Activated CD8-positive, alpha-beta memory T cell treated with anti-CD3 and anti-CD28 coated beads for 36 hours (primary cell): ENCODE results near the gene TMEM170B. TPM values are rescaled to one million over a fixed set of nuclear protein-coding genes. Genes with fewer than 3 reads are reported as not detected.

ENCODE experiments used
- CTCF ChIA-PET: fragments of 350-600 bp; sonication (Branson Sonifier 250); formaldehyde crosslinking; loops from one replicate; lab custom pipeline; 2021; ENCODE audit warnings: antibody characterized with exemption; lab: Charles Lee
- POLR2A ChIA-PET: fragments of 350-600 bp; sonication (Branson Sonifier 250); formaldehyde crosslinking; loops from one replicate; lab custom pipeline; 2021; ENCODE audit warnings: antibody characterized with exemption; lab: Charles Lee
- total RNA-seq, 2 experiments: library from RNA; stranded (reverse); gene quantifications; one replicate each; pipeline ENCODE4 v1.2.3, GENCODE V29; 2021

Gene TMEM170B, protein sequence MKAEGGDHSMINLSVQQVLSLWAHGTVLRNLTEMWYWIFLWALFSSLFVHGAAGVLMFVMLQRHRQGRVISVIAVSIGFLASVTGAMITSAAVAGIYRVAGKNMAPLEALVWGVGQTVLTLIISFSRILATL
- 1 to 10 TPM; 2.7 to 2.9 TPM for total RNA-seq

DNA sequence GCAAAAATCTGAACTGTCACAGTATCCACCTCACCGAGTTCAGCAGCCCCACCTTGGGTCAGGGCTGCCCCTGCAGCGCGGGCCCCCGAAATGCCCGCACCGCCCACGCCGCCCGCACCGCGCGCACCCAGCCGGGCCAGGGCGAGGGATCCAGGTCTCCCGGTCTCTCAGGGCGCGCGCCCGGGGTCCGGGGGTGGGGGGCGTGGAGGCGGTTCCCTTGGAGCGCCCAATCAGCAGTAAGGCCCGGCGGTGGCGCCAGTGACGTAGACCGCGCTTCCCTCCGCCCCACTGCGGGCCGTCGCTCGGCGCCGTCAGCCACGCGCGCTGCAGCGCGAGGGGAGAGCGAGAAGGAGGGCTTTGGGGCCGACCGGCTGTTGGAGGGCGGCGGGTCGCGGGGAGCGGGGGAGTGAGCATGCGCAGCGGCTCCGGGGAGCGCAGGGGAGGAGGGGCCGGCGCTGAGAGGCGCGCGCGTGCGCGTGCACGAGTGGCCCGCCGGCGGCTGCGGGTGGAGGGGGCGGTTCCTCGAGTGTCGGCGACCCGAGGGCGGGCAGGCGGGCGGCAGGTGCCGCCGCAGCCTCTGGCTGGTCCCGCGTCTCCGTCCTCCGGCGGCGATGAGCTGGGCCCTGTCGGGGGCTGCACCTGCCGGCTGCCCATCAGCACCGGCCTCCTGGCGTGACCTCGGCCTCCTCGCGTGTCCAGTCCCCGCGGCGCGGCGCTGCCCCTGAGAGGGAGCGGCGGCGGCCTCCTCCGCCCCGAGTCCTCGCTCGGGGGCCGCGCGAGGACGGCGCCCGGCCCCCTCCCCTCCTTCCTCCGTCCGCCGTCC lies at the start of gene TMEM170B:
TMEM170B (plus strand) TSS at position 521 of the 823 bp plus-strand sequence. CDS start 529 bp downstream, outside the sequence.
- POLR2A ChIA-PET: no interaction called here
- CTCF ChIA-PET: no interaction called here

DNA sequence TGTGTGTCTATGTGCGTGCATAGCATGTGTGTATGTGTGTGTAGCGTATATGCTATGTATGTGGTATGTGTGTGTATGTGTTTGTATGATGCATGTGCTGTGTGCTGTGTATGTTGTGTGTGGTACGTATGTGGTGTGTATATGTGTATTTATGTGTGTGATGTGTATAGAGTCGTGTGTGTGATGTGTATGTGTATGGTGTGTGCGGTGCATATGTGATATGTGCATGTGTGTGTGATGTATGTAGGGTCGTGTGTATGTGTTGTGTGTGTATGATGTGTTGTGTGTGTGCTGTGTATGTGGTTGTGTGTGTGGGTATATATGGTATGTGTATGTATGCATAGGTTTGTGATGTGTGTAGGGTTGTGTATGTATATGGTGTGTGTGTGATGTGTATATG lies 46.6 kb upstream of the TMEM170B start:
- CTCF ChIA-PET: no interaction called here
- POLR2A ChIA-PET: no interaction called here

DNA sequence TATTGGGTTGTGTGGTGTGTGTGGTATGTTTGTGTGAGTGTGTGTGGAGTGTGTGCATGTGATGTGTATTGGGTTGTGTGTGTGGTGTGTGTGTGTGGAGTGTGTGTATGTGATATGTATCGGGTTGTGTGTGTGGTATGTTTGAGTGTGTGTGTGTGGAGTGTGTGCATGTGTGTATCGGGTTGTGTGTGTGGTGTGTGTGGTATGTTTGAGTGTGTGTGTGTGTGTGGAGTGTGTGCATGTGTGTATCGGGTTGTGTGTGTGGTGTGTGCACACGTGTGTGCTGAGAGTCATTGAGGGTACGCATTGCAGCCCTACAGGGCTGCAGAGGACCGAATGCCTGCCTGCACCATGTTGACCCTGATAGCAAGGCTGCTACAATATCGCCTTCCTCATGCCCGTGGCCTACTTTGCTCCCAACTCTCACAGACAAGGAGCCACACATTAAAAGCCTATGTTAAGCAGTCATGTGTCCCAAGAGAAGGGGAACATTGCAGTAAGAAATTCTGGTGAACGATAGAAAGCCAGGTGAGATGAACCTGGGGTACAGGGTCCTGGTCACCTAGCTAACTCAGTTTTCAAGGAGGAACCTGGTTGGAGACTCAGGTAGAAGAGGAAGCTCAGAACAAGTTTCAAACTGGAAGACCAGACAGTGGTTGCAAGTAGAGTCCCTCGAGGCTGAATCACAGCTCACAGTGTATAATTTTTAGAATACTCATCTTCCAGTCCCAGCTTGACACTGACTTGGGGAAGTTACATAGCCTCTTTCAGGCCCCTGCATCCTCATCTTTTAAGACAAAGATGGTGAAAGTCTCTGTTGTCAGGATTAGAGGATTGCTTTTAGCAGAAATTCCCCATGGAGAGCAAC lies 45.7 kb upstream of the TMEM170B start:
- CTCF ChIA-PET: no interaction called here
- POLR2A ChIA-PET: no interaction called here

DNA sequence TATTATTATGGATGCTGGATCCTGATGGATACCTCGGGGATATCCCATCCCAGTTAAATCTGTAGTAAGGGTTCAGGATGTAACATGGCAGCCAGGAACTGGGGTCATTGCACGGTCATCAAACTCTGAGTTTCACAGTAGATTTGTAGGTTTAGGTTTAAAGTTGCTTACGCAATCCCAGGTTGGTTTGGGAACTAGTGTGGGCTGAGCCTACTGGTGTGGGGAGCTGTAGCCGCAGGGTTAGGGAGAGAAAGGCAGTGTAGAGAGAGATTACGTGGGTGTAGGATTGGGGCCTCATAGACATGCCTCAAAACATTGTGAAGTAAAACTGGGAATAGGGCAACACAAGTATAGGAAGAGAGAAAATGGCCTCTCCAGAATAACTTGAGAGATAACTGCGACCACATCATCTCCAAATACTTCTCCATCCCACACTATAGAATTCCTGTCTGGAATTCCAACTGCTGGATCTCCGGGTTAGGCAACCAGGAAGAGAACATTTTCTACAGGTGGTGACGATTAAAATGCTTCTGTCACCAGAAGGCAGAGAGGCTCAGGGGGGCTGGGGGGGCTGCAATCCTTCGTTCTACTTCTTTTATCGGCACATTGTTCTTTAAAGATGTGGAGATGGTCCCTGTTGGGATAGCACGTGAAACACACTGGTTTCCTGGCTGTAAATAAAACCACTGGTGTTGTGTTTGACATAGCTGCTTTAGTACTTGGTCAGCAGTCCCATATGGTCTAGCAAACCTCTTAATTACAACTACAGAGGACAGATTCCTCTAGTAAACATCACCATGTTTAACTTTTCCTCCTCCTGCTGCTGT lies 44.9 kb upstream of the TMEM170B start:
- CTCF ChIA-PET: interaction anchor here (0.7 to 1.2 kb wide), 2 partner anchors 34 to 321 kb away, joined by 3 to 6 read pairs; no protein-coding TSS in a partner anchor
- POLR2A ChIA-PET: no interaction called here

DNA sequence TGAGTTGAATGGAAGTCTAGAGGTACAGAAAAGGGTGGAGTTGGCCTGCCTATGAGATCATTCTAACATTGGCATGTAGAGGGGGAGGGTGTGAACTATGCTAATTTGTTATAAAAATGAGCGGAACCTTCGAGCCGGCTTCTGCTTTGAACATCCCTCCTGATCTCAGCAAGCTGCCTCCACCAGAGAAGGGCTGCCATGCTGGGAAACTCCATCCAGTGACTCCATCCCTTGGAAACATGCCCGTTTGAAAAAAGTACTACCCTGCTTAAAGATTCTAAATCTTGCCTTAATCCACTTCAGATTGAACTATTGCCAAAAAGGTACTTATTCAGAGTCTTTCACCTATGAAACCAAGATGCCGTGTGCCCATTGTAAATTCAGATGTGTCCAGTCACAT lies 43.6 kb upstream of the TMEM170B start:
- POLR2A ChIA-PET: interaction anchor here (0.5 kb wide), 1 partner anchor 398 kb away, joined by 3 read pairs; no protein-coding TSS in a partner anchor
- CTCF ChIA-PET: interaction anchor here (3.2 to 5.3 kb wide), 2 partner anchors 322 to 349 kb away, joined by 16 to 56 read pairs; no protein-coding TSS in a partner anchor

DNA sequence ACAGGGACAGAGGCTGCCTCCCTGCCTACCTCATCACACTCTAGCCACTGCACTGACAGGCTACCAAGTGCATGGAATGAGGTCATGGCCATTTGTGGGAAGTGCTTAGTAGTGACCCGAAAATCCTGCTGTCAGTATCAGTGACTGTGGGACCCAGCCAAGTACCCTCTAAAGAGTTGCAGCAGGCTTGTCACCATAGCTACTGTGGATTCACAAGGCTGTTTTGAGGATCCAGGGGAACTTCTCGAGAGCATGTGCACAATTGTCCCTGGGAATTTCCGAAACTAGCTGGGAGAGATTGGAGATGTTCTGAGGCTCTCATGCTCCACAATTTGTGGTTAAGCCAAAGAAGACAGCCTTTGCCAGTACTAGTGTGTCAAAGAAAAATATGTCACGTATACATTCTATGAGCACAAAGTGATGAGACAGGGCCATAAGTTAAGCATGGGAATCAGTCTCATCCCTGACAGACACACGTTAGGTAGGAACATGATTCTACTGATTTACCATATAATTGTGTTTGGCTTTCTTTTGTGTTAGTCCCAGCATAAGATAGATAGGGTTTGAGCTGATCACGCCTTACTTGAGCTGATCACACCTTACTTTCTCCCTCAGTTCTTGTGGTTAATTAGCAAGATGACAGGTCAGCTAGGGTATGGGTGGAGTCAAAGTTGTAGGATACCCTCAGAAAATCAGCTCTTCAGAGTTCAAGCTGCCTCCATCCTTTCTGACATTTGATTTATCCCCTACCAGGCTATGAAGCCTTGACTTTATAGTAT lies 42.6 kb upstream of the TMEM170B start:
- POLR2A ChIA-PET: no interaction called here

DNA sequence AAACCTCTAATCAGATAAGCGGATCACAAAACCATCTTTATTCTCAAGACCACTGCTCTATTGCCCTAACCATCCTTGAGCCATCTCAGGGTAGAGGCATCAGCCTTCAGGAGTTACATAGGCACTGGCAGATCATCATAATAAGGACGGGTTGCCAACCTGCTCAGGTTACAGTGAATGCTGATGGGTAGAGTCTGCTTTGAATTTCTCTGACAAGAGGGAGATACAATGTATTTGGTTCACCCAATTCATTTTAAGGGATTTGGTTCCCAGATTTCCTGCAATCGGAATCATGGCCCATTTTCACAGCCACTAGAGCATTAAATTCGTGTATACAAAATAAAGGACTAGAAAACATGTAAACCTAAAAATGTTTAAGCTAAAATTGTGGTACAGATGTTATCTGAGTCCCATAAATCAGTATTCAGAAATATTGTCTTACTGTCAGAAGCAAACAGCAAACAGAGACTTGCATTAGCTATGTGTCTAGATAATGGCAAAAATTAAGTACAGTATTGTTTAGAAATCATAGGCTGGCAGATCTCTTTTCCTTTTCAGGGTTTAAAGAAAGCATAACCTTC lies 41.9 kb upstream of the TMEM170B start:
- POLR2A ChIA-PET: no interaction called here
- CTCF ChIA-PET: interaction anchor here (0.7 to 5.3 kb wide), 28 partner anchors 14 to 425 kb away, joined by 3 to 56 read pairs (median 4); no protein-coding TSS in a partner anchor

More for the DNA sequence above, 42.6 kb upstream of the TMEM170B start:
- CTCF ChIA-PET: interaction anchor here (0.7 to 5.3 kb wide), 17 partner anchors 15 to 424 kb away, joined by 3 to 56 read pairs (median 4); no protein-coding TSS in a partner anchor

DNA sequence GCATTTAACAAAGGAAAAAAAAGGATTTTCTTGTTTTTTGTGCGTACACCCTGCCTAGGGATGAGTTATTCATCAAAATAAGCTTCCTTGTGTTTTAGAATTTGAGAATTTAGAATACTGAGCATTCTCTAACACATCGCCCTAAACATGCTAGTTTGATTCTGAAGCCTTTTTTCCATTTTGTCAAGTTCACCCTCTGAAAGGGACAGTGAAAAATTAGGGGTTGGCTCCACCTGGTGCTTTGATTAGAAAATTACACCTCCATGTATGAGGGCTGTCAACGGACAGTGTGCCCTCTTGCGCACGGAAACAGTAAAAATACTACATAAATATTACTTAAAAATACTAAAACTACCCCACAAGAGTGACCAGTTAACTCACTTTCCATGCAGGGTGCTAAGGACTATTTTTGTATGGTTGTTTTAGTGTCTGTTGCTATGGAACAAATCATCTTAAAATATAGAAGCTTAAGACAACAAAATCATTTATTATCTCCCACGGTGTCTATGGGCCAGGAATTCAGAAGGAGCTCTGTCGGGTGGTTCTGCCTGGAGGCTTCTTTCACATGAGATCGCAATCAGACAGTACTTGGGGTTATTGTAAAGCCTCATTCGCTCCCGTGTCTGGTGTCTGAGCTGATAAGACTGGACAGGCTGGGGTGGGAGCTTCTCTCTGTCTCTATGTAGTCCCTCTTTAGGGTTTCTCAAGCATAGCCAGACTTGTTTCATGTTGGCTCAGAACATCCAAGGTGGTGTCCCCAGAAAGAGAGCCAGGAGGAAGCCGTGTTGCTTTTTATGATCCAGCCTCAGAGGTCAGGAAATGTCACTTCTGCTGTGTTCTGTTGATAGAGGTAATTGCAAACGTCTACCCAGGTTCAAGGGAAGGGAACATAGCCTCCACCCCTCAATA lies 41.1 kb upstream of the TMEM170B start:
- ChIA-PET POLR2A (no interaction called here), CTCF (interaction anchor here (0.6 to 5.3 kb wide), 33 partner anchors 13 to 542 kb away, joined by 3 to 56 read pairs (median 4); no protein-coding TSS in a partner anchor)

DNA sequence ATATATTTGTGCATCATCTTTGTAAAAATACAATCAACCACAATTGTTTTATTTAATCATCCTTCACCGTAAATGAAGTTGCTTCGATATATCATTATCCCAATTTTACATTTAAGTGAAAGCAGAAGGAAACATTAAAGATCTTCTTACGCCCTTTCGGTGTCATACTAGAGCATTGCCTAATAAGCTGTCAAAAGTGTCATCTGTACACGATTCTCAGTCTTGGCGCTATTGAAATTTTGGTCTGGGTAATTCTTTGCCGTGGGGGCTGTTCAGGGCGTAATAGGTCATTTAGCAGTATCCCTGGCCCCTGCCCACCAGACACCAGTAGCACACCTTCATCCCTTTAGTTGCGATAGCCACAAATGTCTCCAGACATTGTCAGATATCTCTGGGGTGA lies 40.4 kb upstream of the TMEM170B start:
- CTCF ChIA-PET: interaction anchor here (0.6 to 5.3 kb wide), 15 partner anchors 12 to 543 kb away, joined by 3 to 56 read pairs (median 6); no protein-coding TSS in a partner anchor
- POLR2A ChIA-PET: no interaction called here

DNA sequence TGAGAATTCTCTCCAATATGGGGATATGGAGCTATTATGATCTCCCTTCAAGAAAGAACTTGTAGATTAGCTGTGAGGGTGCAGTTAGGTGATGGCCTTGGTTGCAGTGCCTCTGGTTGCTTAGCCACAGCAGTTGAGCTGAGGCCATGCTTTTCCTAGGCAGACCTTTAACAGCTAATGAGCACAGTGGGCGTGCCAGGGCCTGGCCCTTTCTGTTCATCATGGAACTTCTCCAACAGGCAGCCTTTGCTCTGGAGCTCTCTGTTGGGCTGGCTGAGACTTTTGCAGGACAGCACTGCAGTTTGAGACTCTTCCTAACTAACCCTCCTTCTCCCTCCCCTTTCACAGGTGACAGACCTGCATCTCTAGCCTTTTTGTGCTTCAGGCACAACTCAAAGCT lies 39.7 kb upstream of the TMEM170B start:
- ChIA-PET CTCF (interaction anchor here (5.3 kb wide), 1 partner anchor 353 kb away, joined by 56 read pairs; no protein-coding TSS in a partner anchor), POLR2A (no interaction called here)

DNA sequence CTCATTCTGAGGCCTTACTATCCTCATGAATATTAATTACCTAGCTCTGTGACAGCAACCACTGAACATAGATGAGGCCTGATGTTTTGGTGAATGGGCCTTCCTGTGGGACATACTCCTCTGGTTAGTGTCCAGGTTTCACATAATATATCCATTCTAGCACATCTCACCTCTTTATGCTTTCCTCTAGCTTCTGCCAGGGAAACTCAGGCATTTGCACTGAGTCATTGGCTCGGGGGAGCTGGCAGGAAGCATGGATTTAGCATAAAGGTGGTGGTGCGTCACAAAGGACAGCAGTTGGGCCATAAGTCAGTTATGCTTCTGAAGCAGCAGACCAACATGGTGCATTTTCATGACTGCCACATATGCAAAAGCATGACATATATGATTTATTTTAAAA lies 37.5 kb upstream of the TMEM170B start:
- POLR2A ChIA-PET: no interaction called here
- CTCF ChIA-PET: interaction anchor here (0.8 kb wide), 1 partner anchor 356 kb away, joined by 3 read pairs; no protein-coding TSS in a partner anchor

DNA sequence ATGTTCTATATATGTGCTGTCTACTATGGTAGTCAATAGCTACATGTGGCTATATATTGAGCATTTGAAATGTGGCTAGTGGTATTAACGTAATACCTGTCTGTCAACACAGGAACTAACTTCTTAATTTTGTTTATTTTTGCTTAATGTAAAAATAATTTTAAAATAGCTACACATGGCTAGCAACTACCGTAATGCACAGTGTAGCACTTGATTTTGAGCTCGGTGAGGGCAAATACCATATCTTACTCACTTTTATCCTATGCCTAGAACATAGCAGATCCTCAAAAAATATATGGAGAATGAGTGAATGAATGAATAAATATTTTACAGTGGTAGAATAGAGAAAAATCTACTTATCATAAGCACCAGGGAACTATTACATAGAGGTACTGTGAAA lies 28.1 kb upstream of the TMEM170B start:
- POLR2A ChIA-PET: no interaction called here
- CTCF ChIA-PET: interaction anchor here (0.6 to 1.7 kb wide), 3 partner anchors 14 to 365 kb away, joined by 4 to 6 read pairs (median 4); no protein-coding TSS in a partner anchor

DNA sequence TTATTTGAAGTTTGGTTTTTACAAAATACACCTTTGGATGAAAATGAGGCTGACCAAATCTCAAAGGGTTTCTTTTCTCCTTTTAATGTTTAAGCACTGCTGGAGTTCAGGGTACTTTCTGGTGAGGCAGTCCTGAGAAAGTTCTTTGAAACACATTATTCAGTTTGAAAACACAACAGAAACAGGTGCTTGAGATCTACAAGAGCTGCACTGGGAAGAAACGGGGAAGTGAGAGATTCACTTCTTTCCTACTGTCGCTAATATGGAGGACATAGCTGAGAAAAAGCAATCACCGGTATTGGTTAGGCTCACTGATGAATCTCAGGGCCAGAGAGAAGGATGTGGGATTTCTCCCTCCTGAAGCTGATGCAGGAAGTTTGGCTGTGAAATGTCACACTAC lies 22.9 kb upstream of the TMEM170B start:
- ChIA-PET POLR2A (no interaction called here), CTCF (no interaction called here)

DNA sequence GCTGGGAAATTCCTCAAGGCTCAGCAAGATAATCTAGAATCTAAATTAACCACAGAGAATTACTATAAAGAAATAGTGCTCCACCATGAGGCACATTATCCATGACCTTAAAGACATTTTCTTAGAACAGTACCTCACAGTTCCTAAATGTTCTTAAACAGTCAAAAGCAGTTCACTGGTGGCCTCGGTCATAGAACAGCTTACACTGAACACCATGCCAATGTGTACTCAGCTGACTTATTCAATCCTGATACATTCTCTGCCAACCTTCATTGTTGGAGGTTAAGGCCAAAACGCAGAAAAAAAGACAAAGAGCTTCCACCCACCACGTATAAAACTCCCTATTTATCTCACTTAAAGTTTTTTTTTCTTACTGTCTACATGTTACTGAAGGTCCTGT lies 21.8 kb upstream of the TMEM170B start:
- ChIA-PET CTCF (no interaction called here), POLR2A (interaction anchor here (0.6 kb wide), 1 partner anchor 30 kb away, joined by 15 read pairs; no protein-coding TSS in a partner anchor)

DNA sequence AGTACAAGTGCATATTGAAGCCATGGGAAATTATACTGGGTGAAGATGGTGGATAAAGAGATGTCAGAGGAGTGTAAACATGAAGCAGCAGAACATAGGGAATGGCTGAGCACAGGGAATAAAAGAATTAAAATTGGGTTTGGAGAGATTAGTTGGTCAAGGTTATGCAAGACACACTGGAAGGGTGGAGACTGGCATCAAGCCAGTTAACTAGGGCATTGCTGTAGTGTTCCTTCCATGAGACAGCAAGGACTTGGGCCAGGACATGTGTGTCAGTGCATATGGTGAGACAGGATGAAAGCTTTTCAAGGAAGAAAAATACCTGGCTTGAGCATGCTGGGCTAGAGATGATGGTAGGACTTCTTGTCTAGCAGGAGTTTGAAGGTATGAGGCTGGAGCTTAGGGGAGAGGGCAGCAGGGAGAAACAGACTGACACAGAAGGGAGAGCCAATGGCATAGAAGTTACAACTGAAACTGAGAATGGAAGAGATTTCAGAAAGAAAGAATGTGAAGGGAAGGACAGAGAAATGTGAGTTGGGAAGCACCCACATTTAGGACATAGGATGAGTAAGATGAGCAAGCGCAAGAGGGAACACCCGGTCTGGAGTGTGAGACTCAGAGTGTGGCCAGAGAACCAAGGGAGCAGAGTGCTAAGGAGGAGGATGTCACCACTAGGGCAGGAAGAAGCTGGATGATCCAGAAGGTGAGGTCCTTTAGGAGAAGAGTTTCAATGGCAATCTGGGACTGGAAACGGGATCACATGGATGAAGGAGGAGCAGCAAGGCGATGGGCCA lies 14.5 kb upstream of the TMEM170B start:
- ChIA-PET CTCF (interaction anchor here (0.6 kb wide), 1 partner anchor 68 kb away, joined by 4 read pairs; no protein-coding TSS in a partner anchor), POLR2A (no interaction called here)
